Measurements from ENCODE around the gene WDFY3. TPM values are rescaled to one million over a fixed set of nuclear protein-coding genes. Genes with fewer than 3 reads are reported as not detected.

The WDFY3 gene
- total and polyA plus RNA-seq, 10 donors, result 1.6 to 208 (median 127) TPM

GRCh38 chr4:84738622-84739021 lies 227.9 kb downstream of the WDFY3 start:
- Histone ChIP-seq H3K27ac (no peak overlapping the region), H3K9me3 (no peaks in the 10 kb centered on the region), H3K36me3 (peaks cover 0 to 100% (median 33%) of the 10 kb centered on the region in 6 donors), H3K27me3 (replicated peaks in 1 of 7) (no peaks in the 10 kb centered on the region), H3K4me1 (no peaks in the 10 kb centered on the region), H3K4me3 (no peak overlapping the region)
- intact Hi-C loops (cut with DNase I; ENCODE audit: low total_unique reads), result no loop called here
- TF ChIP-seq CTCF (IDR thresholded peaks at IDR 0.05 in 8 of 11, conservative IDR thresholded peaks at IDR 0.05 in 3 of 11), result no peak
- no peak for TF ChIP-seq POLR2AphosphoS5 (IDR thresholded peaks at IDR 0.05)
- TF ChIP-seq POLR2A (IDR thresholded peaks at IDR 0.05), result no peak
- no peak for DNase-seq

GRCh38 chr4:84737656-84738055 lies 228.8 kb downstream of the WDFY3 start:
- Histone ChIP-seq H3K4me1 (no peaks in the 10 kb centered on the region), H3K27ac (no peak overlapping the region), H3K27me3 (replicated peaks in 1 of 7) (no peaks in the 10 kb centered on the region), H3K9me3 (no peaks in the 10 kb centered on the region), H3K36me3 (peaks cover 0 to 100% (median 35%) of the 10 kb centered on the region in 6 donors), H3K4me3 (no peak overlapping the region)
- no peak for TF ChIP-seq CTCF (IDR thresholded peaks at IDR 0.05 in 8 of 11, conservative IDR thresholded peaks at IDR 0.05 in 3 of 11)
- no peak for TF ChIP-seq POLR2A (IDR thresholded peaks at IDR 0.05)
- TF ChIP-seq POLR2AphosphoS5 (IDR thresholded peaks at IDR 0.05), result no peak
- no peak for DNase-seq
- WGBS, 5 donors, result 87 to 95% (median 93%) methylated on average over 3 of the region's 3 CpGs
- intact Hi-C loops (cut with DNase I; ENCODE audit: low total_unique reads), result no loop called here

- no peak for TF ChIP-seq POLR2AphosphoS5 (IDR thresholded peaks at IDR 0.05)
- TF ChIP-seq POLR2A (IDR thresholded peaks at IDR 0.05), result no peak
- TF ChIP-seq CTCF (IDR thresholded peaks at IDR 0.05 in 8 of 11, conservative IDR thresholded peaks at IDR 0.05 in 3 of 11), result no peak
- Histone ChIP-seq H3K9me3 (no peaks in the 10 kb centered on the region), H3K27me3 (replicated peaks in 1 of 7) (no peaks in the 10 kb centered on the region), H3K4me1 (no peaks in the 10 kb centered on the region), H3K36me3 (peaks cover 0 to 86% (median 29%) of the 10 kb centered on the region in 6 donors), H3K27ac (no peak overlapping the region), H3K4me3 (no peak overlapping the region)
- no peak for DNase-seq
- intact Hi-C loops (cut with DNase I; ENCODE audit: low total_unique reads), result no loop called here
Observed at GRCh38 chr4:84734037-84734436, 232.5 kb downstream of the WDFY3 start.

GRCh38 chr4:84733343-84734033 lies 233.0 kb downstream of the WDFY3 start:
- H3K36me3 ChIP-seq, result peaks cover 0 to 81% (median 23%) of the 10 kb centered on the region in 6 donors
- no peaks in the 10 kb centered on the region for H3K9me3 ChIP-seq
- no peak overlapping the region for H3K4me3 ChIP-seq
- WGBS, 5 donors, result 90 to 95% (median 92%) methylated on average over 13 of the region's 13 CpGs
- H3K27ac ChIP-seq, result no peak overlapping the region
- H3K4me1 ChIP-seq, result no peaks in the 10 kb centered on the region
- intact Hi-C loops (cut with DNase I; ENCODE audit: low total_unique reads), result no loop called here
- H3K27me3 ChIP-seq (replicated peaks in 1 of 7), result no peaks in the 10 kb centered on the region
- no peak for DNase-seq
- TF ChIP-seq CTCF (IDR thresholded peaks at IDR 0.05 in 8 of 11, conservative IDR thresholded peaks at IDR 0.05 in 3 of 11), result no peak
- TF ChIP-seq POLR2A (IDR thresholded peaks at IDR 0.05), result no peak
- TF ChIP-seq POLR2AphosphoS5 (IDR thresholded peaks at IDR 0.05), result no peak

Data from spleen (tissue), 11 donors.